ENCODE results near the gene GRIK3.
"Not testable (repeated sequence)": the region's sequence is repeated elsewhere in the genome, so short reads cannot be mapped to it uniquely, and the experiment has no call there.

Gene GRIK3

GRCh38 chr1:37034121-37035013, at the start of gene GRIK3:
TSS of gene GRIK3 (minus strand) at chr1:37034515. CDS start at chr1:37034108, 407 bp downstream.
- DNase-seq (ENCODE audit: low read depth) = no peak
- TF ChIP-seq CTCF (IDR thresholded peaks at IDR 0.05; ENCODE audit: insufficient read depth, low read depth, low read length, missing control alignments) = no peak
- H3K4me3 ChIP-seq (ENCODE audit: low read depth, low read length) = no peak within 1 kb of the TSS

- TF ChIP-seq CTCF (IDR thresholded peaks at IDR 0.05; ENCODE audit: insufficient read depth, low read depth, low read length, missing control alignments) = no peak
These were observed 49.7 kb upstream of the GRIK3 start for GRCh38 chr1:37084013-37084412.

GRCh38 chr1:37083603-37084002, 49.3 kb upstream of the GRIK3 start:
- no peak for DNase-seq (ENCODE audit: low read depth)
- no peak for TF ChIP-seq CTCF (IDR thresholded peaks at IDR 0.05; ENCODE audit: insufficient read depth, low read depth, low read length, missing control alignments)
- no peak overlapping the region for H3K4me3 ChIP-seq (ENCODE audit: low read depth, low read length)

More at GRCh38 chr1:37084013-37084412, 49.7 kb upstream of the GRIK3 start:
- DNase-seq (ENCODE audit: low read depth) = no peak
- no peak overlapping the region for H3K4me3 ChIP-seq (ENCODE audit: low read depth, low read length)

GRCh38 chr1:37080296-37080986, 46.1 kb upstream of the GRIK3 start:
- not testable (repeated sequence) for DNase-seq (ENCODE audit: low read depth); H3K4me3 ChIP-seq (ENCODE audit: low read depth, low read length)

GRCh38 chr1:37078866-37079265, 44.6 kb upstream of the GRIK3 start:
- H3K4me3 ChIP-seq (ENCODE audit: low read depth, low read length) = no peak overlapping the region
- no peak for TF ChIP-seq CTCF (IDR thresholded peaks at IDR 0.05; ENCODE audit: insufficient read depth, low read depth, low read length, missing control alignments)
- no peak for DNase-seq (ENCODE audit: low read depth)

GRCh38 chr1:37076168-37076567, 41.9 kb upstream of the GRIK3 start:
- no peak for TF ChIP-seq CTCF (IDR thresholded peaks at IDR 0.05; ENCODE audit: insufficient read depth, low read depth, low read length, missing control alignments)
- H3K4me3 ChIP-seq (ENCODE audit: low read depth, low read length) = no peak overlapping the region

GRCh38 chr1:37073854-37074379, 39.6 kb upstream of the GRIK3 start:
- no peak overlapping the region for H3K4me3 ChIP-seq (ENCODE audit: low read depth, low read length)
- no peak for DNase-seq (ENCODE audit: low read depth)
- TF ChIP-seq CTCF (IDR thresholded peaks at IDR 0.05; ENCODE audit: insufficient read depth, low read depth, low read length, missing control alignments) = no peak

More at GRCh38 chr1:37076168-37076567, 41.9 kb upstream of the GRIK3 start:
- no peak for DNase-seq (ENCODE audit: low read depth)
